GM10847 (cell line): ENCODE measurements around the gene ARMC12.

Source experiments
- POLR2A ChIP-seq: IDR thresholded peaks from 2 replicates; pipeline ENCODE4 v1.6.1; 2011; ENCODE audit not compliant: insufficient read length; ENCODE audit errors: extremely low read depth

Gene ARMC12

DNA sequence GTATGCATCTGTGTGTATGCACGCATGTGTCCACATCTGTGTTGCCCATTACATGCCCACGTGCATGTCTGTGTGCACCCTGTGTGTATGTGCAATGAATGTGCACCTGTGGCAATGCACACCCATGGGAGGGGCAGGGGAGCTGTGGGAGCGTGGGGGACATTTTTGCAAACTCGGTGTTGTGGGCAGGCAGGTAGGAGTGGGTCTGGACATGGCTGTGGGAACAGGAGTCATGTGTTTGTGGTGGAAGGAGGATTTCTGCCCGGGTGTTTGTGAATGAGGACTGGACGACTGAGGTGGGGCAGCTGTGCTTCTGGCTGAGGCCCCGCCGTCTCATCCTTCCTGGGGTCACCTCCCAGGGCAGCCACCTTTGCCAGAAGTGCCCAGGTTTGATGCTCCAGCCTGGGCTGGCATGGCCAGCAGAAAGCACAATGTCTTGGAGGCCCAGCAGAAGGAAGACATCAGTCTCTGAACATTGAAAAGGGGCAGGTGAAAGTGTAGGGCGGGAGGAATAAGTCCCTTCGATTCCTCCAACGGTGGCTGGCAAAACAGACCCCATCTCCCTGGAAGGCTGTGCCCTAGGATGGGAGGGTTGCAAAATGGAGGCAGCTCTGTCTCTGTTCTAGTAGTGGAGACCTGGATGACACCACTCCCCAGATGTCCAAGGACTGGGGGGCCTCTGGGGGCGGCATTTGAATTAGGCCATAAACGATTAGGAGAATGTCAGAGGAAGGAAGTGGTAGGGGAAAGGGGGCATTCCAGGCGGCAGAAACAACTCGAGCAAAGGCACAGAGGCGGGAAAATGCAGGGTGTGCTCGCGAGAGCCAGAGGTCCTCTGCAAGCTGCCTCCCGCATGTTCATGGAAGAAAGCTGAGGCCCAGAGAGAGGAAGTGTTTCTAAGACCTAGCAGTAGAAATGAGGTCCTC is 19.1 kb upstream of the ARMC12 start:
- TF ChIP-seq POLR2A = no peak

GRCh38 chr6:35718375-35718736 is 18.5 kb upstream of the ARMC12 start:
- no peak for TF ChIP-seq POLR2A

- no peak for TF ChIP-seq POLR2A
These were observed 17.9 kb upstream of the ARMC12 start for GRCh38 chr6:35718911-35719381.

DNA sequence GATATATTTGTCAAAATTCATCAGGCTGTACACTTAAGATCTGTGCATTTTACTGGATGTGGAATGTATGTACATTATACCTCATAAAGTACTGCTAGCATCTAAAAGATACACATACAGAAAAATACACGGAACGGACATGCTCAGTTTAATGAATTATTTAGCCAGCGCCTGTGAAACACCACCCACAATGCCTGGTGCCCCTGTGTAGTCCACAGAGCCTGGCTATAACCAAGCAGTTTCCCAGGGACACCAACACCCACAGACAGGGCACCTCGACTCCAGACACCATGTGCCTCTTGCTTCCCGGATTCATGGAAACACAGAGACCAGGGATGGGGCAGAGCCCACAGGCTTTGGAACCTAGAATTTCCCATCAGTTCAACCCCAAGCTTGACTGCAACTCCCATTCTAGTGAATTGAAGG is 17.4 kb upstream of the ARMC12 start:
- no peak for TF ChIP-seq POLR2A

DNA sequence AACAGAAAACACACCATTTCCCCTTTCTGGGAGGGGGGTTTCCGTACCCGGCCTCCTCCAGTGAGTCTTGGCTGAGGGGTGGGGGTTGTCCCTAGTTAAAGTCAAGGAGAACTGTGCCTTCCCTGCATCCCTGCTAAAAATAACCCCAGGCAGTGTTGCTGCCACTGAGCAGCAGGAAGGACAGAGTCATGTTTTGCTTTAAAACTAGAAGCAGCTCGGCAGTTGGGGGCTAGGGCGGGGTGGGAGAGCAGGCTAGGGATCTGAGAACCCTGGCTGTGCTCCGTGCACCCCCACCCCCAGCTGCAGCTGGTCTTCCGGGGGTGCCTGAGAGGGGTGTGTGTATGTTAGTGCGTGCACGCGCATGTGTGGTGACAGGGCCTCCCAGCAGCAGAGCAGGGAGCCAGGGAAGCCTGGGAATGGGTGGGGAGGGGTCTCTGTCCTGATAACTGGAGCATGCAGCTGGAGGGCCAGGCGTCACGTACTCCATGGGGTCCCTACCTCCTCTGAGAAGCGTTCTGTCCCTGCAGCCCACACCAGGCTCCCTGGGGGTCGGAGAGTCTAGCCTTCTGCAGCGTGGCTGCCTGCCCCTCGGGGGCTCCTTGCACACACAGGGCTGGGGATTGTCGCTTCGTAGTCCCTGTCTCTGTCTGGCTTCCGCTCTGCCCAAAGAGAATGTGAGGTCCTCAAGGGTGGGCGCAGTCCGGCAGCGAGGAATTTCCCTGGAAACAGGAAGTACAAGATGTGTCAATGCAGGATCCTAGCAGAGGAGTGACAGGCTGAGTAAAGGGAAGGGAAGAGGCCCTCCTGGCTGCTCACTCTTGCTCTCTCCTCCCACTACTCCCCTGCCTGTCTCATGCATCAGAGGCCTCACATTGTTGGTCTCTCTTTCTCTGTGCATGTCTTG is 16.8 kb upstream of the ARMC12 start:
- TF ChIP-seq POLR2A = peak; percentile 13

DNA sequence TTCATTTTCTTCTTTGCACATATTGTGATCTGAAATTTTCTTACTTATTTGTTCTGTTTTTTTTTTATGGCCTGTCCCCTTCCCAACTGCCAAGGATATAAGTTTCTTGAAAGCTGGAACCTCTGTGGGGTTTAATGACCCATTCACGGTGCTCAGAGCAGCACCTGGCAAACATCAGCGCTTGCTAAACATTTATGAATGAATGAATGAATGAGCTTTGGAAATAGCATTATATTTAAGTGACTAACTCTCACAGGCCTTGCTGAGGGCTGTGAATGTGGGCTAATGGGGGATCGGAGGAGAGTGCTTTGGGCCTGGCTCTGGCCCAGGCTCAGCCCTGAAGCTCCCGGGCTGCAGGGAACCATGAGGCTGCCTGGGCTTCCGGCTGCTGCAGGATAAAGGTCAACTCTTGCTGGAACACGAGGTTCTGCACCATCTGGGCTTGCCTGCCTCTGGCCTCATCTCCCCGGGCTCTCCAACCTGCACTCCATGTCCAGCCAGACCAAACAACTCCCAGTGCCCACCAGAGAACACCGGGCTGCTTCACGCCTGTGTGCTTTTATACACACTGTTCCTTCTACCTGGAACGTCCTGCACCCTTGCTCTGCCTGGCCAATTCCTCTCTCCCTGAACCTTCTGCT is 14.6 kb upstream of the ARMC12 start:
- no peak for TF ChIP-seq POLR2A

DNA sequence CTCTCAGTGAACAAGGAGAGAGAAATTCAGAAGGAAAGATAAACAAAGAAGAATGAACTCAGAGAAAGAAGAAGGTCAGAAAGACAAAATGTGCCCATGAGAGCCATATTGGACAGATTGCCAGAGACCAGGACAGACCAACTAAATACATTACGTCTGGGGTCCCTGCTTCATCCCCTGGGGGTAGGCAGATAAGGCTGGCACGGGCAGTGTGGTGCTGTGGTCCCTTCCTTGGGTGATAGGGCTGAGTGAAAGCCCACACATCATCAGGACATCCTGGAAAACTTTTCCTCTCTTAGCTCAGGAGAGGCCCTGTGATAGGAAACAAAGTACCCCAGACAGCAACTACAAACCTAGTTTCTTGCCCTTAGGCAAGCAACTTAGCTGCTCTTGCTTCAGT is 13.2 kb upstream of the ARMC12 start:
- TF ChIP-seq POLR2A = no peak

DNA sequence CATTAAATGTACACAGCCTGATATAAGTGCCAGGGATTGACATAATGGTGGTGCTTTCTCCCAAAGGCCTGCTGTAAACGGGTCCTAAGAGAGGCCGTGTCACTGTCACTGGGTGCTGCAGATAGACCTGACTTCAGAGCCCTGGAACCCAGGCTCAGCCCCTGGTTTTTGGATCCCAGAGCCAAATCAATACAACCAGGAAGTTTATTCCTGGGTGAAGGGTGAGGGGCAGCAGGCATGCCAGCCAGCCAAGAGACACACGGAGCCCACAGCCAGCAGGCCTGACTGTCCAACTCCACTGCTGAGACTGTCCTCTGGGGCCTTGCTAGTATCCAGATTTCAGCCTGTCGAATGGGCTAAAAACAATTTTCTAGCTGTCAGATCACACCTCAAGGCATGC is 12.8 kb upstream of the ARMC12 start:
- TF ChIP-seq POLR2A = no peak

- TF ChIP-seq POLR2A = no peak
These were observed 12.4 kb upstream of the ARMC12 start for GRCh38 chr6:35724471-35724870.

- TF ChIP-seq POLR2A = no peak
These were observed 11.6 kb upstream of the ARMC12 start for GRCh38 chr6:35725081-35725708.

DNA sequence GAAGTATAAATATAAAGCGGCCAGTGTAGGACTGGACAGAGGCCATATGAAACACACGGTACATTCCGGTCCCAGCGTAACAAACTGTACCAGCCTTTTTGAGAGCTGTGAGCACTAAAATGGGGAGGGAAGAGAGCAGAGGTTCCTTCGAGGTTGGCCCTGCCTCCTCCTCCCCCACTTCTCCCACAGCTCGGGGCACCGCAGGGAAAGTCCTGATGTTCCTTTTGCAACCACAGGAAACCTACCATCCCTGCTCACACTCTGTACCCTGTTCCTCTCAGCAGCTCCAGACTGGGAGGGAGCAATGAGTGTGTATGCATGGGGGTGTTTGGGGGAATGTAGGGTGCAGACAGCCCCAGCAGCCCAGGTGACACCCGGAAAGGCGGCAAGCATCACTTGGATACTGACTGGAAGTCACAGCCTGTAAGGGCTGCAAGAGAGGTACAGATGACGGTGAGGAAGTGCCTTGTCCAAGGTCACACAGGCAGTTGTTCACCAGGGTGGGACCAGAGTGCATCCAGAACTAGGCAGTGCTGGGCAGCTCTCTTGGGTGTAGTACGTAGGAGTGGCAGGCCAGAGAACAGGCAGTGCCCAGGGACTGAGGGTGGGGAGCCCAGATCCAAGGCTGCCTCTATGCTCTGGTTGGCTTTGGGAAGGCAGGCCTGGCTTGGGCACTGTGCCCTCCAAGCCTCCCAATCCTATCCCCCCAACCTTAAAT is 11.0 kb upstream of the ARMC12 start:
- no peak for TF ChIP-seq POLR2A

DNA sequence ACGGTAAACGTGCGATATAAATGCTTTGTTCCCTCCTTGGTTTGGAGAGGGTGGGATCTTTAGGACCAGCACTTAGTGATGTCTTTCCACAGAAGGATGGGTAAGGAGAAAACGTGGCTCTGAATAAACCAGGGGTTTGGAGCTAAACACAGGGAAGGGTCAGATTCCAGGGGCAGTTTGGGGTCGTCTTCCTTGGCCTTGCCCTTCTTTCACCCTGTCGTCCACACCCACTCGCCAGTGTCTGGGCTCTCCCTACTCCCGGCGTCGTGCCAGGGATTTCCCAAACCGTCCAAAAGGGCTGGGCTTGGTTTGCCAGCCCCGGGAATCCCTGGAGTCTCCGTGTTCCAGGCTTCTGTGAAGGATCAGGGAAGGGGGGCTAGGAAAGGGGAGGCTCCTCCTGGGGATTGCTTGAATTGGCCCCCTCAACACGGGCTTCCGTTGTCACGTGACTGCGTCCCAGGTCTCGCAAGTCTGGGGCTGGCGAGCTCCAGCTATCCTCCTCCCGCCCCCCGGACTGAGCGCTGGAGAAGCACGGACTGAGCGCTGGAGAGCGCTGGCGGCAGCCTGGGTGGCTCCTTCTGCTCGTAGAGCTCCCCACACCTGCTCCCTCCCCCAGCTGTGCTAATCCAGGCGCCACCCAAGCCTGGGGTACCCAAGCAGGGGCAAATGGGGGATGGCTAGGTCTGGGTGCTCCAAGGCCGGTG is 9.4 kb upstream of the ARMC12 start:
- TF ChIP-seq POLR2A = no peak

GRCh38 chr6:35727935-35728682 is 8.7 kb upstream of the ARMC12 start:
- peak; percentile 11 for TF ChIP-seq POLR2A
